ENCODE results near the gene TSNAXIP1.

DNA sequence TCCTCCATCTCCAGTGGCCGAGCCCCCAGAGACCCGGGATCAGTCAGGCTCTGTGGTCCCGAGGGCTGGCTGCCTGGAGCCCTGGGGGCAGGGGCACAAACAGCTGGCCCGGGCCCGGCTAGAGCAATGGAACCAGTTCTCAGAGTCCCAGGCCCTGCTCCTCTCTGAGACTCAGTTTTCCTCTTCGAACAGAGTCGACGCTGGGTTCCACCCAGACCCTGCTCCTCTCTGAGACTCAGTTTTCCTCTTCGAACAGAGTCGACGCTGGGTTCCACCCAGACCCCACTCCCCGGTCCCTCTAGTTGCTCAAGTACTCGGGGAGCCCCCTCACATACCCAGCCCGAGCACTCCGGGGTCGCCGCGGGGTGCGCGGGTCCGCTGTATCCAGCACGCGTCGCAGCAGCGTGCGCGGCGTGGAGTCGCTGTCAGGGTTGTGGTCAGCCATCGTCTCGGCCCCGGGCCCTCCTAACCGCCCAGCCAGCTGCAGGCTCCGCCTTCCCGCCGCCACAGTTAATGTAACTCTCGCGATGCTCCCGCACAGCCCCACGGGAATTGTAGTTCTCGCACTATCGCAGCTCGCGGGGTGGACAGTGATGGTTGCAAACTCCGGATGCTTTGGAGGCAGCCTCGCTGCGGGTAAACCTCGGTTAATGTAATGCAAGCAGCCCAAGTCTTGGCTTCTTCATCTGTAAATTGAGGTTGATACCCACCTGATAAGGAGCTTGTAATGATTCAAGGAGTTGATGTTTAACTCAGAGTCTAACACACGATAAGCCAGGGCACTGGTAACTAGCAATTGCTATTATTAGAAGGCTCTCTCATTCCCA, 26.9 kb downstream of the TSNAXIP1 start:
- TF ChIP-seq CTCF (IDR thresholded peaks at IDR 0.05) (peak in 1 of 6 experiments; percentile 35), EP300 (IDR thresholded peaks at IDR 0.05) (no peak), POLR2AphosphoS5 (IDR thresholded peaks at IDR 0.05) (peak; percentile 66 to 81), POLR2A (IDR thresholded peaks at IDR 0.05) (peak in 3 of 4 donors; percentile 54 to 77 (median 65))

Data from upper lobe of left lung (tissue), 4 donors.